ENCODE results near the gene ZEB1.

The ZEB1 gene

DNA sequence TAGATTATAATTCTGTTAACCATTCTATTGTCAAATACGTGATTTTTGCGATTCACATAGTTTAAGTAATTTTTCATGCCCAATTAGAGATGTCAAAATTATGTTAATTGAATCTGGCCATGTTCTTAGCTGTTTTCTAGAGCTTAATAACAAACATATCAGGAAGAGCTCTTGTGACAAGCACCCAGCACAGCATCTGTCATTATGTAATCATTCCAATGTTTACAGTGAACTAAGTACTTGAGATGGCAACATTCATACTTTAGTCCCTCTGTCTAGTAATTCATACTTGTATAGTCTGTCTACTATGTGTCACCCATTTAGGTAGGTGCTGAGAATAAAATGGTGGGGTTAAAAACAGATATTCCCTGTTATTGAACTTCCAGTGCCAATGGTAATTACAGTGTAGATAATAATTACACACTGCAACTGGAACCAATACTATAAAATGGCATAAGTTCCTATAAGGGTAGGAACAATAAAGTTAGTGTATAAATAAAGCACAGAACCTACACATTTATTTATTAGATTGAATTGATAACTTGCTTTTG lies 55.2 kb downstream of the ZEB1 start:
- Histone ChIP-seq H3K23ac (ENCODE audit: low read length) (no peak overlapping the region), H3K4me2 (ENCODE audit: low read length) (no peak overlapping the region), H3K4me3 (ENCODE audit: low read length) (no peak overlapping the region), H3K18ac (ENCODE audit: low read length) (no peak overlapping the region), H2BK15ac (replicated peaks; ENCODE audit: low read depth) (no peak overlapping the region), H2AK5ac (ENCODE audit: low read length) (no peak overlapping the region), H2BK5ac (ENCODE audit: low read length) (no peak overlapping the region), H3K4ac (ENCODE audit: low read depth, low read length) (no peak overlapping the region), H3K27ac (ENCODE audit: low read depth, low read length) (no peak overlapping the region), H3K36me3 (ENCODE audit: control insufficient read depth, insufficient read depth, low read length) (no peaks in the 10 kb centered on the region), H3K56ac (ENCODE audit: low read length) (no peak overlapping the region), H3K27me3 (ENCODE audit: insufficient read depth, low read length, poor library complexity) (no peaks in the 10 kb centered on the region), H3K79me2 (ENCODE audit: control insufficient read depth, insufficient read depth, low read length) (no peaks in the 10 kb centered on the region), H3K4me1 (ENCODE audit: control insufficient read depth, low read depth, low read length) (no peaks in the 10 kb centered on the region), H4K8ac (ENCODE audit: low read depth, low read length) (no peak overlapping the region), H4K5ac (ENCODE audit: low read length) (no peak overlapping the region), H3K9ac (ENCODE audit: low read length) (no peak overlapping the region), H3K79me1 (ENCODE audit: low read length) (no peaks in the 10 kb centered on the region), H2BK120ac (ENCODE audit: low read depth, low read length) (no peak overlapping the region)
- no peak for DNase-seq
- WGBS (ENCODE audit: extremely low coverage, insufficient coverage, low lambda C conversion rate) = no CpG with 5 or more reads among the region's 2 CpGs

DNA sequence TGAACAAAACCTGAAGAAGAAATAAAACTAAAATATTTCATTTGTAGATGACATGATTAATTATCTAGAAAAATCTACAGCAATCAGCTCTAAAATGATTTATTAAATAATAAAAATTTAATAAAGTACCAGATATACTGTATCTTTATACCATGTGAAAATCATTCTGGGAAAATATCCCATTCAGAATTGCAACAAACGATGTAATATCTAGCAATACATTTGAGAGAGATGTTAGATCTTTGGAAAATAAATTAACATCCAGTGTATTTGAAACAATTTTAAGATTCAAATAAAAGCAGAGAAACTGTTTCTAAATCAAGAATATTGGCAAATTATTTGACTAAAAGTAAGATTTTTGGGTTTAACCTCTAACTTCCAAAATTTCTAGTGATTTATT lies 62.2 kb downstream of the ZEB1 start:
- WGBS (ENCODE audit: extremely low coverage, insufficient coverage, low lambda C conversion rate) = no CpG with 5 or more reads among the region's 1 CpG

GRCh38 chr10:31381766-31382316 lies 62.8 kb downstream of the ZEB1 start:
- H3K79me1 ChIP-seq (ENCODE audit: low read length) = no peaks in the 10 kb centered on the region
- no peak overlapping the region for H3K23ac ChIP-seq (ENCODE audit: low read length)
- H2AK5ac ChIP-seq (ENCODE audit: low read length) = no peak overlapping the region
- H3K4me2 ChIP-seq (ENCODE audit: low read length) = no peak overlapping the region
- H2BK120ac ChIP-seq (ENCODE audit: low read depth, low read length) = peak overlapping the region; percentile 67
- H3K4ac ChIP-seq (ENCODE audit: low read depth, low read length) = no peak overlapping the region
- H3K79me2 ChIP-seq (ENCODE audit: control insufficient read depth, insufficient read depth, low read length) = no peaks in the 10 kb centered on the region
- no peak overlapping the region for H2BK5ac ChIP-seq (ENCODE audit: low read length)
- no peaks in the 10 kb centered on the region for H3K36me3 ChIP-seq (ENCODE audit: control insufficient read depth, insufficient read depth, low read length)
- H3K56ac ChIP-seq (ENCODE audit: low read length) = no peak overlapping the region
- H3K4me3 ChIP-seq (ENCODE audit: low read length) = no peak overlapping the region
- no peaks in the 10 kb centered on the region for H3K4me1 ChIP-seq (ENCODE audit: control insufficient read depth, low read depth, low read length)
- no peak overlapping the region for H3K18ac ChIP-seq (ENCODE audit: low read length)
- no peak overlapping the region for H2BK15ac ChIP-seq (replicated peaks; ENCODE audit: low read depth)
- H4K8ac ChIP-seq (ENCODE audit: low read depth, low read length) = no peak overlapping the region
- no peak overlapping the region for H3K9ac ChIP-seq (ENCODE audit: low read length)
- DNase-seq = no peak
- H4K5ac ChIP-seq (ENCODE audit: low read length) = no peak overlapping the region
- H3K27me3 ChIP-seq (ENCODE audit: insufficient read depth, low read length, poor library complexity) = no peaks in the 10 kb centered on the region
- H3K27ac ChIP-seq (ENCODE audit: low read depth, low read length) = no peak overlapping the region
- no CpG with 5 or more reads among the region's 6 CpGs for WGBS (ENCODE audit: extremely low coverage, insufficient coverage, low lambda C conversion rate)

More for the DNA sequence above, 62.2 kb downstream of the ZEB1 start:
- Histone ChIP-seq H3K56ac (ENCODE audit: low read length) (no peak overlapping the region), H3K27ac (ENCODE audit: low read depth, low read length) (no peak overlapping the region), H3K4me1 (ENCODE audit: control insufficient read depth, low read depth, low read length) (no peaks in the 10 kb centered on the region), H3K4ac (ENCODE audit: low read depth, low read length) (no peak overlapping the region), H3K27me3 (ENCODE audit: insufficient read depth, low read length, poor library complexity) (no peaks in the 10 kb centered on the region), H2BK15ac (replicated peaks; ENCODE audit: low read depth) (no peak overlapping the region), H2BK5ac (ENCODE audit: low read length) (no peak overlapping the region), H4K8ac (ENCODE audit: low read depth, low read length) (no peak overlapping the region), H3K4me3 (ENCODE audit: low read length) (no peak overlapping the region), H3K18ac (ENCODE audit: low read length) (no peak overlapping the region), H3K79me2 (ENCODE audit: control insufficient read depth, insufficient read depth, low read length) (no peaks in the 10 kb centered on the region), H3K4me2 (ENCODE audit: low read length) (no peak overlapping the region), H4K5ac (ENCODE audit: low read length) (no peak overlapping the region), H3K36me3 (ENCODE audit: control insufficient read depth, insufficient read depth, low read length) (no peaks in the 10 kb centered on the region), H3K23ac (ENCODE audit: low read length) (no peak overlapping the region), H3K9ac (ENCODE audit: low read length) (no peak overlapping the region), H3K79me1 (ENCODE audit: low read length) (no peaks in the 10 kb centered on the region), H2BK120ac (ENCODE audit: low read depth, low read length) (no peak overlapping the region), H2AK5ac (ENCODE audit: low read length) (no peak overlapping the region)
- DNase-seq = no peak

- H3K23ac ChIP-seq (ENCODE audit: low read length) = no peak overlapping the region
These were observed 65.0 kb downstream of the ZEB1 start for GRCh38 chr10:31383810-31384588.

GRCh38 chr10:31384589-31384949 lies 65.6 kb downstream of the ZEB1 start:
- no peak overlapping the region for H4K8ac ChIP-seq (ENCODE audit: low read depth, low read length)
- H3K27me3 ChIP-seq (ENCODE audit: insufficient read depth, low read length, poor library complexity) = no peaks in the 10 kb centered on the region
- H2AK5ac ChIP-seq (ENCODE audit: low read length) = no peak overlapping the region
- no peaks in the 10 kb centered on the region for H3K79me2 ChIP-seq (ENCODE audit: control insufficient read depth, insufficient read depth, low read length)
- H3K36me3 ChIP-seq (ENCODE audit: control insufficient read depth, insufficient read depth, low read length) = no peaks in the 10 kb centered on the region
- no peak overlapping the region for H2BK120ac ChIP-seq (ENCODE audit: low read depth, low read length)
- no peak overlapping the region for H3K4ac ChIP-seq (ENCODE audit: low read depth, low read length)
- no peak overlapping the region for H3K27ac ChIP-seq (ENCODE audit: low read depth, low read length)
- no peak overlapping the region for H2BK5ac ChIP-seq (ENCODE audit: low read length)
- no peak overlapping the region for H2BK15ac ChIP-seq (replicated peaks; ENCODE audit: low read depth)
- no peak overlapping the region for H4K5ac ChIP-seq (ENCODE audit: low read length)
- no peak overlapping the region for H3K4me2 ChIP-seq (ENCODE audit: low read length)
- no peaks in the 10 kb centered on the region for H3K4me1 ChIP-seq (ENCODE audit: control insufficient read depth, low read depth, low read length)
- H3K4me3 ChIP-seq (ENCODE audit: low read length) = no peak overlapping the region
- WGBS (ENCODE audit: extremely low coverage, insufficient coverage, low lambda C conversion rate) = no CpG with 5 or more reads among the region's 2 CpGs
- H3K56ac ChIP-seq (ENCODE audit: low read length) = no peak overlapping the region
- no peak overlapping the region for H3K18ac ChIP-seq (ENCODE audit: low read length)
- no peak for DNase-seq
- H3K79me1 ChIP-seq (ENCODE audit: low read length) = no peaks in the 10 kb centered on the region
- no peak overlapping the region for H3K9ac ChIP-seq (ENCODE audit: low read length)
- H3K23ac ChIP-seq (ENCODE audit: low read length) = no peak overlapping the region

More at GRCh38 chr10:31383810-31384588, 65.0 kb downstream of the ZEB1 start:
- Histone ChIP-seq H2BK5ac (ENCODE audit: low read length) (no peak overlapping the region), H3K4me3 (ENCODE audit: low read length) (no peak overlapping the region), H3K79me2 (ENCODE audit: control insufficient read depth, insufficient read depth, low read length) (no peaks in the 10 kb centered on the region), H4K5ac (ENCODE audit: low read length) (no peak overlapping the region), H3K27me3 (ENCODE audit: insufficient read depth, low read length, poor library complexity) (no peaks in the 10 kb centered on the region), H3K4ac (ENCODE audit: low read depth, low read length) (no peak overlapping the region), H3K4me1 (ENCODE audit: control insufficient read depth, low read depth, low read length) (no peaks in the 10 kb centered on the region), H2AK5ac (ENCODE audit: low read length) (no peak overlapping the region), H3K4me2 (ENCODE audit: low read length) (no peak overlapping the region), H3K56ac (ENCODE audit: low read length) (no peak overlapping the region), H3K36me3 (ENCODE audit: control insufficient read depth, insufficient read depth, low read length) (no peaks in the 10 kb centered on the region), H2BK15ac (replicated peaks; ENCODE audit: low read depth) (no peak overlapping the region), H3K18ac (ENCODE audit: low read length) (no peak overlapping the region), H3K79me1 (ENCODE audit: low read length) (no peaks in the 10 kb centered on the region), H3K9ac (ENCODE audit: low read length) (no peak overlapping the region), H2BK120ac (ENCODE audit: low read depth, low read length) (no peak overlapping the region), H4K8ac (ENCODE audit: low read depth, low read length) (no peak overlapping the region), H3K27ac (ENCODE audit: low read depth, low read length) (no peak overlapping the region)
- no CpG with 5 or more reads among the region's 8 CpGs for WGBS (ENCODE audit: extremely low coverage, insufficient coverage, low lambda C conversion rate)
- DNase-seq = no peak
